ENCODE measurements around the gene ALDH4A1. TPM values are rescaled to one million over a fixed set of nuclear protein-coding genes. Genes with fewer than 3 reads are reported as not detected.
"Not testable (repeated sequence)": the region's sequence is repeated elsewhere in the genome, so short reads cannot be mapped to it uniquely, and the experiment has no call there.

ALDH4A1 gene
- total and polyA plus RNA-seq, 2 experiments from 2014 or later, result 11.3 to 33.8 TPM

DNA sequence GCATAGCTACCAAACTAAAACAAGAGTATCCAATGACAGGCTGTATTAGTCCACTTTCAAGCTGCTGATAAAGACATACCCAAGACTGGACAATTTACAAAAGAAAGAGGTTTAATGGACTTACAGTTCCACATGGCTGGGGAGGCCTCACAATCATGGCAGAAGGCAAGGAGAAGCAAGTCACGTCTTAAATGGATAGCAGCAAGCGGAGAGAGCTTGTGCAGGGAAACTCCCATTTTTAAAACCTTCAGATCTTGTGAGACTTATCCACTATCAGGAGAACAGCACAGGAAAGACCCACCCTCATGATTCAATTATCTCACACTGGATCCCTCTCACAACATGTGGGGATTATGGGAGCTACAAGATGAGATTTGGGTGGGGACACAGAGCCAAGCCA, 54.6 kb downstream of the ALDH4A1 start:
- H3K27me3 Mint-ChIP-seq (ENCODE audit: insufficient read depth, low read depth, poor library complexity), result peaks cover 11% of the 10 kb centered on the region
- H3K4me1 ChIP-seq (ENCODE audit: insufficient read depth); H3K4me2 ChIP-seq; ATAC-seq; DNase-seq (ENCODE audit: low spot score); H3K27ac ChIP-seq (ENCODE audit: low read depth); H3K27me3 ChIP-seq (ENCODE audit: insufficient read depth); H2AFZ ChIP-seq; H3K36me3 ChIP-seq (ENCODE audit: insufficient read depth); H3F3A ChIP-seq (replicated peaks; ENCODE audit: low read depth); H3K9me3 Mint-ChIP-seq; H3K27ac Mint-ChIP-seq; H3K9me2 ChIP-seq (ENCODE audit: insufficient read depth); H3K4me3 ChIP-seq; H3K79me2 ChIP-seq (replicated peaks; ENCODE audit: insufficient read depth); H3K4me1 Mint-ChIP-seq; H4K20me1 ChIP-seq (replicated peaks; ENCODE audit: insufficient read depth); H3K4me3 Mint-ChIP-seq; H3K36me3 Mint-ChIP-seq (ENCODE audit: low read depth): not testable (repeated sequence)

DNA sequence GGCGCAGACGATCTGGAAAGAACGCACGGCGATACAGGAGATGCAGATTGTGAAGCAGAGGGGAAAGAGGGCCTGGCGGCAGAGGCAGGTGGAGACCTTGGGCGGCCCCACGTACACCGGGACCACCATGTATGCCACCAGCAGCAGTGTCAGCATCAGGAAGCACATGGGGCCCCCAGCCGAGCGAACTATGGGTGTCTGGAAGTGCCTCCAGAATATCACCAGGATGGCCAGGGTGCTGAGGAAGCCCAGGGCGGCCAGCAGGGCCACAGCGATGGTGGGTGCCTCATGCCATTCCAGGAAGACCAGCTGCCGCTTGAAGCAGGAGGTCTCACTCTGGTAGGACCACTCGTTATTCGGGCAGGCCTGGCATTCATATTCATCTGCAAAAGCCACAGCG, 62.2 kb downstream of the ALDH4A1 start:
- no peak for ATAC-seq
- no peak for TF ChIP-seq NANOG (IDR thresholded peaks at IDR 0.05; ENCODE audit: borderline replicate concordance)
- TF ChIP-seq EZH2 (IDR thresholded peaks at IDR 0.05; ENCODE audit: low read depth, unreplicated experiment), result no peak
- TF ChIP-seq POLR2AphosphoS5 (IDR thresholded peaks at IDR 0.05; ENCODE audit: low read depth), result no peak
- TF ChIP-seq, protein P1, sequence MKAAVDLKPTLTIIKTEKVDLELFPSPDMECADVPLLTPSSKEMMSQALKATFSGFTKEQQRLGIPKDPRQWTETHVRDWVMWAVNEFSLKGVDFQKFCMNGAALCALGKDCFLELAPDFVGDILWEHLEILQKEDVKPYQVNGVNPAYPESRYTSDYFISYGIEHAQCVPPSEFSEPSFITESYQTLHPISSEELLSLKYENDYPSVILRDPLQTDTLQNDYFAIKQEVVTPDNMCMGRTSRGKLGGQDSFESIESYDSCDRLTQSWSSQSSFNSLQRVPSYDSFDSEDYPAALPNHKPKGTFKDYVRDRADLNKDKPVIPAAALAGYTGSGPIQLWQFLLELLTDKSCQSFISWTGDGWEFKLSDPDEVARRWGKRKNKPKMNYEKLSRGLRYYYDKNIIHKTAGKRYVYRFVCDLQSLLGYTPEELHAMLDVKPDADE (IDR thresholded peaks at IDR 0.05), result no peak
- TF ChIP-seq, protein P2, sequence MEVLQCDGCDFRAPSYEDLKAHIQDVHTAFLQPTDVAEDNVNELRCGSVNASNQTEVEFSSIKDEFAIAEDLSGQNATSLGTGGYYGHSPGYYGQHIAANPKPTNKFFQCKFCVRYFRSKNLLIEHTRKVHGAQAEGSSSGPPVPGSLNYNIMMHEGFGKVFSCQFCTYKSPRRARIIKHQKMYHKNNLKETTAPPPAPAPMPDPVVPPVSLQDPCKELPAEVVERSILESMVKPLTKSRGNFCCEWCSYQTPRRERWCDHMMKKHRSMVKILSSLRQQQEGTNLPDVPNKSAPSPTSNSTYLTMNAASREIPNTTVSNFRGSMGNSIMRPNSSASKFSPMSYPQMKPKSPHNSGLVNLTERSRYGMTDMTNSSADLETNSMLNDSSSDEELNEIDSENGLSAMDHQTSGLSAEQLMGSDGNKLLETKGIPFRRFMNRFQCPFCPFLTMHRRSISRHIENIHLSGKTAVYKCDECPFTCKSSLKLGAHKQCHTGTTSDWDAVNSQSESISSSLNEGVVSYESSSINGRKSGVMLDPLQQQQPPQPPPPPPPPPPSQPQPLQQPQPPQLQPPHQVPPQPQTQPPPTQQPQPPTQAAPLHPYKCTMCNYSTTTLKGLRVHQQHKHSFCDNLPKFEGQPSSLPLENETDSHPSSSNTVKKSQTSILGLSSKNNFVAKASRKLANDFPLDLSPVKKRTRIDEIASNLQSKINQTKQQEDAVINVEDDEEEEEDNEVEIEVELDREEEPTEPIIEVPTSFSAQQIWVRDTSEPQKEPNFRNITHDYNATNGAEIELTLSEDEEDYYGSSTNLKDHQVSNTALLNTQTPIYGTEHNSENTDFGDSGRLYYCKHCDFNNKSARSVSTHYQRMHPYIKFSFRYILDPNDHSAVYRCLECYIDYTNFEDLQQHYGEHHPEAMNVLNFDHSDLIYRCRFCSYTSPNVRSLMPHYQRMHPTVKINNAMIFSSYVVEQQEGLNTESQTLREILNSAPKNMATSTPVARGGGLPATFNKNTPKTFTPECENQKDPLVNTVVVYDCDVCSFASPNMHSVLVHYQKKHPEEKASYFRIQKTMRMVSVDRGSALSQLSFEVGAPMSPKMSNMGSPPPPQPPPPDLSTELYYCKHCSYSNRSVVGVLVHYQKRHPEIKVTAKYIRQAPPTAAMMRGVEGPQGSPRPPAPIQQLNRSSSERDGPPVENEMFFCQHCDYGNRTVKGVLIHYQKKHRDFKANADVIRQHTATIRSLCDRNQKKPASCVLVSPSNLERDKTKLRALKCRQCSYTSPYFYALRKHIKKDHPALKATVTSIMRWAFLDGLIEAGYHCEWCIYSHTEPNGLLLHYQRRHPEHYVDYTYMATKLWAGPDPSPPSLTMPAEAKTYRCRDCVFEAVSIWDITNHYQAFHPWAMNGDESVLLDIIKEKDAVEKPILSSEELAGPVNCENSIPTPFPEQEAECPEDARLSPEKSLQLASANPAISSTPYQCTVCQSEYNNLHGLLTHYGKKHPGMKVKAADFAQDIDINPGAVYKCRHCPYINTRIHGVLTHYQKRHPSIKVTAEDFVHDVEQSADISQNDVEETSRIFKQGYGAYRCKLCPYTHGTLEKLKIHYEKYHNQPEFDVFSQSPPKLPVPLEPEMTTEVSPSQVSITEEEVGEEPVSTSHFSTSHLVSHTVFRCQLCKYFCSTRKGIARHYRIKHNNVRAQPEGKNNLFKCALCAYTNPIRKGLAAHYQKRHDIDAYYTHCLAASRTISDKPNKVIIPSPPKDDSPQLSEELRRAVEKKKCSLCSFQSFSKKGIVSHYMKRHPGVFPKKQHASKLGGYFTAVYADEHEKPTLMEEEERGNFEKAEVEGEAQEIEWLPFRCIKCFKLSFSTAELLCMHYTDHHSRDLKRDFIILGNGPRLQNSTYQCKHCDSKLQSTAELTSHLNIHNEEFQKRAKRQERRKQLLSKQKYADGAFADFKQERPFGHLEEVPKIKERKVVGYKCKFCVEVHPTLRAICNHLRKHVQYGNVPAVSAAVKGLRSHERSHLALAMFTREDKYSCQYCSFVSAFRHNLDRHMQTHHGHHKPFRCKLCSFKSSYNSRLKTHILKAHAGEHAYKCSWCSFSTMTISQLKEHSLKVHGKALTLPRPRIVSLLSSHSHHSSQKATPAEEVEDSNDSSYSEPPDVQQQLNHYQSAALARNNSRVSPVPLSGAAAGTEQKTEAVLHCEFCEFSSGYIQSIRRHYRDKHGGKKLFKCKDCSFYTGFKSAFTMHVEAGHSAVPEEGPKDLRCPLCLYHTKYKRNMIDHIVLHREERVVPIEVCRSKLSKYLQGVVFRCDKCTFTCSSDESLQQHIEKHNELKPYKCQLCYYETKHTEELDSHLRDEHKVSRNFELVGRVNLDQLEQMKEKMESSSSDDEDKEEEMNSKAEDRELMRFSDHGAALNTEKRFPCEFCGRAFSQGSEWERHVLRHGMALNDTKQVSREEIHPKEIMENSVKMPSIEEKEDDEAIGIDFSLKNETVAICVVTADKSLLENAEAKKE (CRISPR knock-in tag; IDR thresholded peaks at IDR 0.05), result no peak
- TF ChIP-seq ZNF331 (CRISPR knock-in tag; IDR thresholded peaks at IDR 0.05; ENCODE audit: low read depth), result no peak
- TF ChIP-seq, protein P3, sequence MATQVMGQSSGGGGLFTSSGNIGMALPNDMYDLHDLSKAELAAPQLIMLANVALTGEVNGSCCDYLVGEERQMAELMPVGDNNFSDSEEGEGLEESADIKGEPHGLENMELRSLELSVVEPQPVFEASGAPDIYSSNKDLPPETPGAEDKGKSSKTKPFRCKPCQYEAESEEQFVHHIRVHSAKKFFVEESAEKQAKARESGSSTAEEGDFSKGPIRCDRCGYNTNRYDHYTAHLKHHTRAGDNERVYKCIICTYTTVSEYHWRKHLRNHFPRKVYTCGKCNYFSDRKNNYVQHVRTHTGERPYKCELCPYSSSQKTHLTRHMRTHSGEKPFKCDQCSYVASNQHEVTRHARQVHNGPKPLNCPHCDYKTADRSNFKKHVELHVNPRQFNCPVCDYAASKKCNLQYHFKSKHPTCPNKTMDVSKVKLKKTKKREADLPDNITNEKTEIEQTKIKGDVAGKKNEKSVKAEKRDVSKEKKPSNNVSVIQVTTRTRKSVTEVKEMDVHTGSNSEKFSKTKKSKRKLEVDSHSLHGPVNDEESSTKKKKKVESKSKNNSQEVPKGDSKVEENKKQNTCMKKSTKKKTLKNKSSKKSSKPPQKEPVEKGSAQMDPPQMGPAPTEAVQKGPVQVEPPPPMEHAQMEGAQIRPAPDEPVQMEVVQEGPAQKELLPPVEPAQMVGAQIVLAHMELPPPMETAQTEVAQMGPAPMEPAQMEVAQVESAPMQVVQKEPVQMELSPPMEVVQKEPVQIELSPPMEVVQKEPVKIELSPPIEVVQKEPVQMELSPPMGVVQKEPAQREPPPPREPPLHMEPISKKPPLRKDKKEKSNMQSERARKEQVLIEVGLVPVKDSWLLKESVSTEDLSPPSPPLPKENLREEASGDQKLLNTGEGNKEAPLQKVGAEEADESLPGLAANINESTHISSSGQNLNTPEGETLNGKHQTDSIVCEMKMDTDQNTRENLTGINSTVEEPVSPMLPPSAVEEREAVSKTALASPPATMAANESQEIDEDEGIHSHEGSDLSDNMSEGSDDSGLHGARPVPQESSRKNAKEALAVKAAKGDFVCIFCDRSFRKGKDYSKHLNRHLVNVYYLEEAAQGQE (IDR thresholded peaks at IDR 0.05; ENCODE audit: unreplicated experiment), result no peak
- no peak for TF ChIP-seq STAT1 (IDR thresholded peaks at IDR 0.05; ENCODE audit: unreplicated experiment)
- Mint-ChIP-seq H3K9me3 (no peaks in the 10 kb centered on the region), H3K27me3 (ENCODE audit: insufficient read depth, low read depth, poor library complexity) (peaks cover 10% of the 10 kb centered on the region), H3K27ac (no peak overlapping the region), H3K4me1 (no peaks in the 10 kb centered on the region), H3K36me3 (ENCODE audit: low read depth) (no peaks in the 10 kb centered on the region), H3K4me3 (no peak overlapping the region)
- H3F3A ChIP-seq (replicated peaks; ENCODE audit: low read depth), result no peaks in the 10 kb centered on the region
- H3K9me2 ChIP-seq (ENCODE audit: insufficient read depth), result no peaks in the 10 kb centered on the region
- H4K20me1 ChIP-seq (replicated peaks; ENCODE audit: insufficient read depth), result no peaks in the 10 kb centered on the region
- no peaks in the 10 kb centered on the region for H3K27me3 ChIP-seq (ENCODE audit: insufficient read depth)
- H3K4me3 ChIP-seq, result no peak overlapping the region
- no peak overlapping the region for H3K27ac ChIP-seq (ENCODE audit: low read depth)
- H3K4me2 ChIP-seq, result no peak overlapping the region
- no peaks in the 10 kb centered on the region for H3K4me1 ChIP-seq (ENCODE audit: insufficient read depth)
- no peak overlapping the region for H2AFZ ChIP-seq
- DNase-seq (ENCODE audit: low spot score), result no peak
- H3K79me2 ChIP-seq (replicated peaks; ENCODE audit: insufficient read depth), result no peaks in the 10 kb centered on the region
- H3K36me3 ChIP-seq (ENCODE audit: insufficient read depth), result no peaks in the 10 kb centered on the region; the same call in 1 of the 2 replicates
